Upper lobe of left lung (tissue), 6 donors: Measurements from ENCODE around the gene FCRL4. TPM values are rescaled to one million over a fixed set of nuclear protein-coding genes. Genes with fewer than 3 reads are reported as not detected.

Experiments
- ATAC-seq, 2 donors: fragments of 200-7000 bp; cut with Tn5 transposase; one replicate each; pipeline ENCODE4 v1.9.1; 2022; ENCODE audit warnings: mild to moderate bottlenecking in 2 of 2, moderate library complexity in 2 of 2; ENCODE audit not compliant: low FRiP score in 2 of 2
- DNase-seq, 2 donors: peaks; one replicate each; pipeline ENCODE4 v3.0.0-alpha.2; 2019 to 2020
- H3K27ac ChIP-seq, 4 donors: fragments of 200-600 bp; sonication (generic); one replicate each; pipeline ENCODE4 v1.5.1; 2016 to 2019
- H3K27me3 ChIP-seq, 4 donors: fragments of 200-600 bp; sonication (generic); one replicate each; pipeline ENCODE4 v1.5.1; 2017 to 2019
- H3K36me3 ChIP-seq, 4 donors: fragments of 200-600 bp; sonication (generic); one replicate each; pipeline ENCODE4 v1.5.1; 2016 to 2019
- H3K4me1 ChIP-seq, 4 donors: fragments of 200-600 bp; sonication (generic); one replicate each; pipeline ENCODE4 v1.5.1; 2018 to 2019
- H3K4me3 ChIP-seq, 4 donors: fragments of 200-600 bp; sonication (generic); one replicate each; pipeline ENCODE4 v1.5.1; 2017 to 2019; ENCODE audit warnings: mild to moderate bottlenecking in 2 of 4, moderate library complexity in 1 of 4
- H3K9me3 ChIP-seq, 4 donors: fragments of 200-600 bp; sonication (generic); one replicate each; pipeline ENCODE4 v1.5.1; 2018 to 2019
- CTCF ChIP-seq, 6 experiments: fragments of 450-650 bp in 4 of 6; fragments of 200-600 bp in 2 of 6; sonication (generic) in 2 of 6; IDR thresholded peaks; one replicate each; pipeline ENCODE4 v1.5.1; 2016 to 2019; ENCODE audit warnings: antibody characterized with exemption in 6 of 6
- EP300 ChIP-seq, 4 donors: sonication (generic); formaldehyde crosslinking; IDR thresholded peaks; one replicate each; pipeline ENCODE4 v1.5.1; 2017; ENCODE audit warnings: antibody characterized with exemption in 4 of 4, control low read depth in 2 of 4
- POLR2A ChIP-seq, 4 donors: fragments of 450-650 bp; IDR thresholded peaks; one replicate each; pipeline ENCODE4 v1.5.1; 2016 to 2017; ENCODE audit warnings: antibody characterized with exemption in 4 of 4, mild to moderate bottlenecking in 2 of 4
- POLR2AphosphoS5 ChIP-seq, 2 donors: sonication (generic); formaldehyde crosslinking; IDR thresholded peaks; one replicate each; pipeline ENCODE4 v1.5.1; 2017; ENCODE audit warnings: antibody characterized with exemption in 2 of 2
- WGBS, 2 donors: methylation state at CpG; one replicate each; pipeline ENCODE4 v1.1.5; 2017 to 2018; 5-methylcytosine and 5-hydroxymethylcytosine counted together
- total RNA-seq, 6 donors: library from RNA; depleted of rRNA in 4 of 6; stranded (reverse); fragments of >200 nt in 4 of 6; gene quantifications; one replicate each; pipeline versions ENCODE4 v1.1.0 to v1.2.1, GENCODE V29; 2016 to 2021
- donor health status: DM: no; HTN: no; CAD: no; lungs with moderate emphysema.
- donor health status: DM: no; HTN: yes; CAD: no; lungs with severe emphysema.

Gene FCRL4
- total RNA-seq, 6 donors from 2014 or later = not detected

- peak in 1 of 2 donors; percentile 66 for ATAC-seq
- H3K36me3 ChIP-seq = no peaks in the 10 kb centered on the region
These were observed 17.6 kb downstream of the FCRL4 start for GRCh38 chr1:157580179-157580827.

GRCh38 chr1:157577420-157577819 lies 20.5 kb downstream of the FCRL4 start:
- Histone ChIP-seq H3K27me3 (no peaks in the 10 kb centered on the region), H3K27ac (no peak overlapping the region), H3K4me3 (no peak overlapping the region), H3K9me3 (no peaks in the 10 kb centered on the region), H3K4me1 (no peaks in the 10 kb centered on the region), H3K36me3 (no peaks in the 10 kb centered on the region)
- DNase-seq (no peak), ATAC-seq (no peak)
- no peak for TF ChIP-seq CTCF (IDR thresholded peaks at IDR 0.05)
- no peak for TF ChIP-seq EP300 (IDR thresholded peaks at IDR 0.05)
- no peak for TF ChIP-seq POLR2AphosphoS5 (IDR thresholded peaks at IDR 0.05)
- TF ChIP-seq POLR2A (IDR thresholded peaks at IDR 0.05) = no peak
- WGBS, 2 donors = 76 to 87% methylated on average over 3 of the region's 3 CpGs

More at GRCh38 chr1:157580179-157580827, 17.6 kb downstream of the FCRL4 start:
- DNase-seq = no peak
- 5 to 6% methylated on average over 4 of the region's 4 CpGs for WGBS, 2 donors
- Histone ChIP-seq H3K4me1 (no peaks in the 10 kb centered on the region), H3K27me3 (no peaks in the 10 kb centered on the region), H3K9me3 (peaks cover 0 to 6% (median 3%) of the 10 kb centered on the region in 4 donors), H3K27ac (no peak overlapping the region), H3K4me3 (no peak overlapping the region)
- TF ChIP-seq POLR2A (IDR thresholded peaks at IDR 0.05) (no peak), CTCF (IDR thresholded peaks at IDR 0.05) (peak; percentile 22 to 69 (median 64))

GRCh38 chr1:157575744-157576143 lies 22.1 kb downstream of the FCRL4 start:
- Histone ChIP-seq H3K27me3 (no peaks in the 10 kb centered on the region), H3K4me1 (no peaks in the 10 kb centered on the region), H3K36me3 (no peaks in the 10 kb centered on the region), H3K9me3 (no peaks in the 10 kb centered on the region), H3K4me3 (no peak overlapping the region), H3K27ac (no peak overlapping the region)
- ATAC-seq = no peak
- no peak for DNase-seq
- WGBS, 2 donors = 86 to 87% methylated on average over 2 of the region's 2 CpGs
- TF ChIP-seq POLR2A (IDR thresholded peaks at IDR 0.05) = no peak
- no peak for TF ChIP-seq CTCF (IDR thresholded peaks at IDR 0.05)
- no peak for TF ChIP-seq POLR2AphosphoS5 (IDR thresholded peaks at IDR 0.05)
- TF ChIP-seq EP300 (IDR thresholded peaks at IDR 0.05) = no peak

GRCh38 chr1:157574836-157575235 lies 23.0 kb downstream of the FCRL4 start:
- no peak overlapping the region for H3K27ac ChIP-seq
- no peaks in the 10 kb centered on the region for H3K36me3 ChIP-seq
- 76 to 82% methylated on average over 1 of the region's 1 CpG for WGBS, 2 donors
- H3K4me3 ChIP-seq = no peak overlapping the region
- no peak for DNase-seq
- ATAC-seq = no peak
- H3K27me3 ChIP-seq = no peaks in the 10 kb centered on the region
- no peaks in the 10 kb centered on the region for H3K4me1 ChIP-seq
- no peaks in the 10 kb centered on the region for H3K9me3 ChIP-seq
- TF ChIP-seq POLR2A (IDR thresholded peaks at IDR 0.05) (no peak), CTCF (IDR thresholded peaks at IDR 0.05) (no peak), EP300 (IDR thresholded peaks at IDR 0.05) (no peak), POLR2AphosphoS5 (IDR thresholded peaks at IDR 0.05) (no peak)
